Dermis blood vessel endothelial cell (primary cell): ENCODE data around the gene FCN1. TPM values are rescaled to one million over a fixed set of nuclear protein-coding genes. Genes with fewer than 3 reads are reported as not detected.
A peak's percentile ranks its signal among the peaks of the same experiment; 100 is the strongest.

Experiments
- DNase-seq: peaks from one replicate; pipeline ENCODE4 v3.0.0; 2010
- total RNA-seq: library from RNA; depleted of rRNA; stranded (reverse); fragments of >200 nt; gene quantifications from 2 replicates; pipeline ENCODE4 v1.2.3, GENCODE V29; 2014

Gene FCN1
- total RNA-seq, 1 donor from 2014 or later: not detected

DNA sequence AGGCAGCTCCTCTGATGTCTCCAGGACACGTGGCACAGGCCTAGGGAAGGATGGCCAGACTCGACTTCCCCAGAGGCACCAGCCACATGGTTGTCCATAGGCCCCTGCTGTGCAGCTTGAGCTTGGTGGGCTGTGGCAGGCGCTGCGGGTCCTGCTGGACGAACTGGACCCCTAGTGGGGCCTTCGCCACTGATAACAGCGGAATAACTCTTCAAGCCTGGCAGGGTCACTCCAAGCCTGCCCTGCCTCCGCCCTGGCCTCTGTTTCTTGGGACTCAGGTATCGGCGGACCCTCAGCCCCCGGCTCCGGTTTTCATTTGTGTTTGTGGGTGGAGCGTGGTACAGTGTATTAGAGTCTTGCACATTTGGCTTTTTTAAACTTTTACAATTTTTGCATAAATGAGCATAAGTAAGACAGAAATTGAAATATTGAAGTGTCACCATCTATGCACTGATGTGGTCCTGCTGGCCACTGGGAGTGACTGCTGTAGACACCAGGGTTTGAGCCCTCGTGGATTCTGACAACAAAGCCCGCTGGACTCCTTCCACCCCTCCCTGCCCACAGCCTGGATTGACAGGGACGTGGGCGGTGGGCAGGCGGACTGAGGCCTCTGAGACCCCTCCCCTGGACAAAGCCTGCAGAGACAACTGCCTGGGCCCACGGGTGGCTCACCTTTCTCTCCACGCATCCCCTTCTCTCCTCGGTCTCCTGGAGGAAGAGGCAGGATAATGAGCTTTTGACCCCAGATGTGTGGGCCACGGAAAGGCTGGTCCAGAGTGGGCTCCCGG is 3.8 kb downstream of the FCN1 start:
- no peak for DNase-seq

DNA sequence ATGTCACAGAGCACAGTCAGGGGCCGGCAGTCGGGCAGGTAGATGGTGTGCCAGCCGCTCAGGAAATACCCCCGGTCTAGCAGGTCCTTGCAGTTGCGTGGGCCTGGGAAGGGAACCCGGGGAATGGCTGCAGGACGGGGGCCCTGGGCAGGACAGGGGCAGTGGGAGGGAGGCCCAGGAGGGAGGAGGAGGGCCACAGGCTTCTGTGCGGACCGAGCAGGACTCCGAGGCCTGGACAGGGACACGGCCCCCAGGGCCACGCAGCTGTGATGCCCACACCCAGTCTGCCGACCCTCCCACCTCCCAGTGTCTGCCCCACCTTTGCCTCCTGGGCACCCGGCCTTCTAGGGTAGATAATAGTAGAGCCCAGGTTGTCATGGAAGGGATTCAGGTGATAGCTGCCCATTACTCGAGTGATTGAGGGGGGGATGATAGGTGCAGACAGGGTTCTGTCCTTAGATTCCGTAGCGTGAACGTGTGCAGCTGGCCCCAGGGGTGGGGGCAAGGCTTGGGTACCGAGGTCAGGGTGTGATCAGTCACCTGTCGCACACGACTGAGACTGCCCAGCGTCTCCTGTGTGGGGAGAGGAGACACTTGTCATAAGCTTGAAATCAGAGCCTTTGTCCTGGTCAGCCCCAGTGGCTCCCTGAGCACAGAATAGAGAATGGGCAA is 4.5 kb downstream of the FCN1 start:
- no peak for DNase-seq

DNA sequence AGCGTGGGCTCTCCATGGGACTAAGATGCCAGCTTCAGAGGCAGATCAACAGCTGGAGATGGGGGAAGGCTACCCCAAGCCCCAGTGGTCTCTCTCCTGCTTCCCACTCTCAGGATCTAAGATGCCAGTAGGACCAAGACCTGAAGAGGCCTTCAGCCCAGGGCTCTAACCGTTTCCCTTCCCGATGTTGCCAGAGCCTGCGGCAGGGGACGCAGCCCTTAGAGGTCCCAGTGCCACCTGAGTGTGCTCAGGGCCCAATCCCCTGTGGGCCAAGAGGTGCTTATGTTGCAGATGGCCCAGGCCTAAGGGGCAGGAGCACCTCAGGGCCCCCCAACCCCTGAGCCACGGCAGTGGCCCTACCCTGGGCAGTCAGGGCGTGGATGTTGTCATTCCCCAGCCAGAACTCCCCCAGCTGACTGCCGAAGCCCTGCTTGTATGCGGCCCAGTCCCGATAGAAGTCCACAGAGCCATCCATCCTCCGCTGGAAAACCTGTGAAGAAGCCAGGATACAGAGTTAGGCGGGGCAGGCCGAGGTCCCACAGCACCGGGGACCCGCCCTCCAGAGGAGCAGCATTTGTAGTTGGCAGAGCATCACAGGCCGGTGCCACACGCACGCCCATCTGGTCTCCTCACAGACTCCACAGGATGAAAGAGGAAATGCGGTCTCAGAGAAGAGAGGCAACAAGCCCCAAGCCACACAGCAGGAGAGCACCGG is 5.4 kb downstream of the FCN1 start:
- no peak for DNase-seq

DNA sequence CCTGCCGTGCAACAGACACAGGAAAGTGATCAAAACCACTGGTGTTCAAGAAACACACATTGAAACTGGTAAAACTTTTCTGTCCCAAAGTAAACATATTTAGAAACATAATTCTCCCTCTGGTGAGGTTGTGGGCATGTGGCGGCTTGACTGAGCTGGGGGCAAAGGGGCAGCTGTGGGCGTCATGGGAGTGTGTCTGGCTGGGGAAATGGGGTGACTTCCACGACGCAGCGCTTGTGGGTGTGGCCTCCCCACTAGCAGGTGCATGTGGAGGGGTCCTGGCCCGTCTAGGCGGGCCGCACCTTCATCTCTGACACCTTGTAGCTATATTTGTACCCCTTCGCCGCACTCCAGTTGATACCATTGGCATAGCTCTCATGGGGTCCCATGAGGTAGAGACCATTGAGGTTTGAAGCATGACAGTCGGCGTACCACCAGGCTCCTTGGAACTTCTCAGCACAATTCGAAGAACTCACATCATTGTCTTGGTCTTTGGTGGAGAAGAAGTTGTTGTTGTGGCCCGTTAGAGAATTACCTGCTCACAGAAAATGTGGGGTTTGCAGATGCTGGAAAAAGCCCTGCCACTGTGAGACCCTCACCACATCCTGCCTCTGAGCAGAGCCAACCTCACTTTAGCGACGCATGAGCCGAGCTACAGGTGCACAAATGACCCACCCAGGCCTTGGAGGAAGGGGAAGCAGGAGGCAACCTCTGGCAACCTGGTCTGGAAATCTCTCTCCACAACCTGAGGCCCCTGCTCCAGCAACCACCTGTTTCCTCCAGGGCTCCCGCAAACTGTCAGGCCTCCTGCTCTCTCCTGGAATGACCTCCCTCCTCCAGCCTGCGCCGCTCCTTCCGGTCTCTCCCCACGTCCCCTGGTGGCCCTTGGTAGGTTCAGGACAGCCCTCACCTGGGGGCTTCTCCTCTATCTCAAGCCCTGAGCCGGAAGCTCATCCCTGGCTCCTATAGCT is 7.9 kb downstream of the FCN1 start:
- no peak for DNase-seq

DNA sequence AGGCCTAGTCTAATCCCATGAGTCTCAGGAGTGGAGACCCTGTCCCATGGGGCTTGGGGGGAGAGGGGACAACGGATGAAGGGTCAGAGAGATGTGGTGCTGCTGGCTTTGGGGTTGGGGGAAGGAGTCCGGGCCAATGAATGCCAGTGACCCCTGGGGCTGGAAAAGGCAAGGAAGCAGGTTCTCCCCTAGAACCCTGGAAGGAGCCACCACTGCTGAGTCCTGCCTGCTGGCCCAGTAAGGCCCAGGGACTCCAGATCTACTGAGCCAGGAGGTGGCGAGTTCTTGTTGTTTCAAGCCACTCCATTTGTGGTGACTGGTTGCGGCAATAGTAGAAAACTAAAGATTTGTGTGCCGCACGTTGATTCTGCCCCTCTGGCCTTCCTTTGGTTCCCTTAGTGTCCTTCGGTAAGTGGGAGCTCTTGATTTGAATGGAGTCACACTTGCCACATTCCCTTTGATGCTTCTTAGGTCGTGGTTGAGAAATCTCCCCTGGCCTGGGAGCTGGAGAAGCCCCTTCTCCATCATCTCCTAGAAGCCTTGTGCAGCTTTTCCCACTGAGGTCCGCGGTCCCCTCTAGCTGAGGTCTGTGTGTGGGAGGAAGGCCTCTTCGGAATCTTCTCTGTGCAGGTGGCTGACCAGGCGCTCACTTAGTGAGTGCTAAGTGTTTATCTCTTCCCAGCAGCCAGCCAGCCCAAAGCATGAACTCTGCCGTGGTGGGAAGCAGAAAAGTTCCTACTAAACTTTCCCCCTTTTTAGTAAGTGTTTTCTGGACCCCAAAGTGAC is 9.0 kb downstream of the FCN1 start:
- no peak for DNase-seq

DNA sequence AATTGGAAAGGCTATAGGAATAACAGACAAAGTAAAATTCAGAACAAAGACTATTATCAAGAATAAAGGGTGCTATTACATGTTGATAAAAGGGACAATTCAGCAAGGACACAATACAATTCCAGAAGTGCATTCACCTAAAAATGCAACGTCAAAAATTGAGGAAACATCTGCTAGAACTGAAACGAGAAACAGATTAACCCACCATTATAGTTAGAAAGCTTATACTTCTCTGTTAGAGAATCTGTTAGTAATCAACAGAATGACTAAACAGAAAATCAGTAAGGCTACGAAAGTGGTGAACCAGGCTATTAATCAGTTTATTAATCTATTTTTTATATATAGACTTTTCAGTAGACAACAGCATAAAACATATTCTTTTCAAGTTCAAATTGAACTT is 14.8 kb downstream of the FCN1 start:
- peak; percentile 14 for DNase-seq

DNA sequence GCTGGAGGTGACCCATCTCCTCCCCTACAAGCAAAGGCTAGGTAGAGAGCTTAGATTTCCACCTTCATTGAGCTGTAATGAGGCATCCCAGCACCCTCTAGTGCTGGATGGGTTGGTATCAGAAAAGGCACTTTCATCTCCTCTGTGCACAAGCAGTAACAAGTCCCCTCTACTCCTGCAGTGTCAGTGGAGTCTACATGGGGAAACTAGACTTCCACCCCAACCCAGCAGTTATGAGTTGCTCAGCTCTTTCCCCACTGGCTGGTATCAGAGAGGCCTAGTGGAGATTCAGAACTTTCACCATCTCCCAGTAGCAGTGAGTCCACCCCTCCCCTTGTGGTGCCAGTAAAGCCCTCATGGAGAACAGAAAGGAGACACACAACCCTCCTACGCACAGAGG is 17.9 kb downstream of the FCN1 start:
- peak; percentile 7 for DNase-seq

DNA sequence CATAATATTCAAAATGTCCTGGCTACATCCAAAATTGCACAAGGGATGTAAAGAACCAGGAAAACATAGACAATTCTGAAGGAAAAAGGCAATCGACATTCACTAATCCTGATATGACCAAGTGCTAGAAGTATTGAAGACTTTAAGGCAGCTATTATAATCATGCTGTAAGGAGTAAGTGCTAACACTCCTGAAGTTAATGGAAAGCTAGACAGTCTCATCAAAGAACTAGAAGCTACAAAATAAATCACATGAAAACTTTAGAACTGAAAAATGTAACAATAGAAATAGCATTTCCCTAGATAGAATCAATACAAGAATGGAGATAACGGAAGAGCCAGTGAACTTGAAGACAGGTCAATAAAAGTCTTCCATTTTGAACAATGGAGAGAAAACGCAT is 18.5 kb downstream of the FCN1 start:
- DNase-seq: no peak

DNA sequence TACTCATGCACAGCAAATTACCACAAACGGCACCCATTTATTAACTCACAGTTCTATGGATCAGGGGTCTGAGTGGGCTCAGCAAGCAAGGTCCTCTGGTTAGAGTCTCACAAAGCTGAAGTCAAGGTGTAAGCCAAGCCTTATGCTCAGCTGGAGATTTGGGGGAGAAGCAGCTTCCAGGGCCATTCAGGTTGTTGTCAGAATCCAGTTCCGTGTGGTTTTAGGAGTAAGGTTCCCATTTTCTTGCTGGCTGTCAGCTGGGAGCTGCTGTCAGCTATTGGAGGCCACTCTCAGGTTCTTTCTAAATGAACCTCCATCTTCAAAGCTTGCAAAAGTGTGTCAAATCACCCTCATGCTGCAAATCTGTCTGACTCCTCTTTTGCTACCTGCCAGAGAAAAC is 19.4 kb downstream of the FCN1 start:
- no peak for DNase-seq

DNA sequence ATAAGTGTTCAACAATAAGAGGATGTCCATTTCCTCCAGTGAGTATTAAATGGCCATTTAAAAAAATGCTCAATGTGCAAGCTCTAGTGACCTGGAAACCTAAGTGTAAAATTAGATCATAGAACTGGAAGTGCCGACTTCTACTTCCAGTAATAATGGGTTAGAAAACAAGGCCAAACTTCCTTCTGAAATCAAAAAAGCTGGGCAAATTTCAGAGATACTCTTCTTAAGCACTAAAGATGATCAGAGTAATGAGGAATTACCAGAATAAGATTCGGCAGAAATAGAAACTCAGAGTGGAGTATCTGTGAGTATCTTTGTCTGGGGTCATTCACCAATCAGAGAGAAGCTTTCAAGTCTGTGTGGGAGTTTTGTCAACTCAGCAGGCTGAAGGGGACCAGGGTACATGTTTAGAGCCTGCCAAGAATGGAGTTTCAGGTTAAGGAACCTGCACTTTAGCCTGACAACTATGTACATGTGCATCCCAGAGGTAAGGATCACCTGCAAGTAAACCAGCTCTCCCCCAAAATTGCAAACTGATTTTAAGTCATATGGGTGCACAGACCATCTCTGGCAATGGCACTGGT is 20.0 kb downstream of the FCN1 start:
- DNase-seq: peak; percentile 62

DNA sequence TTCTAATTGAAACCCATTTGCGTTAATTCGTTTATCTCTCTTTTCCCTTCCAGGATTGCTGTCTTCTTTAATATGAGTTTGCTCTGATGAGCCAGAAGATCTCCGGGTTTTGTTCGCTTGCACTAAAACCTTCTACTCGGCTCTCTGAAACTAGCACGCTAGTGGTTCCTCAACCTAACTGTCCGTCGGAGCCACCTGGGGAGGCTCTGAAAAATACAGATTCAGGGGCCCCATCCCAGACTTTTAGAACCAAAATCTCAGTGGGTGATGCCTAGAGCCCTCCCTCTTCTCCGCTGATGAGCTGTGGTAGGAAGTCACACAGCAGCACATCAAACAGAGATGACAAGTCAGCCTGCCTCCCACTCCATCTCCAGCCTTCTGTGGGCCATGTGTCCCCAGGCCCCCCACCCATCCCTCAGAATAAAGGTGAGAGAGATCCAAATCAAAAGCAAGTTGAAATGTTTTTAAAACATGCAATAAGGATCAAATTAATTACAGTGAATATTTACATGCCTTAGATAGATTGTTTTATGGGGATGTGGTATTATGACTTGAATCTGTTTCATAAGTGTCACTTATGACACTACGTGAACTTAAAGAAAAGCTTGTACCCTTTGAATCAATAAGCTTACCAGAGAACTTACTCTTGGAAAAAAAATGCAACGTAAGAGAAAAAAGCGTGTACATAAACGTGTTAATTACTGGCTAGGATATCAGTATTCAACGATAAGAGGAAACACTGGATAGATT is 20.7 kb downstream of the FCN1 start:
- no peak for DNase-seq

DNA sequence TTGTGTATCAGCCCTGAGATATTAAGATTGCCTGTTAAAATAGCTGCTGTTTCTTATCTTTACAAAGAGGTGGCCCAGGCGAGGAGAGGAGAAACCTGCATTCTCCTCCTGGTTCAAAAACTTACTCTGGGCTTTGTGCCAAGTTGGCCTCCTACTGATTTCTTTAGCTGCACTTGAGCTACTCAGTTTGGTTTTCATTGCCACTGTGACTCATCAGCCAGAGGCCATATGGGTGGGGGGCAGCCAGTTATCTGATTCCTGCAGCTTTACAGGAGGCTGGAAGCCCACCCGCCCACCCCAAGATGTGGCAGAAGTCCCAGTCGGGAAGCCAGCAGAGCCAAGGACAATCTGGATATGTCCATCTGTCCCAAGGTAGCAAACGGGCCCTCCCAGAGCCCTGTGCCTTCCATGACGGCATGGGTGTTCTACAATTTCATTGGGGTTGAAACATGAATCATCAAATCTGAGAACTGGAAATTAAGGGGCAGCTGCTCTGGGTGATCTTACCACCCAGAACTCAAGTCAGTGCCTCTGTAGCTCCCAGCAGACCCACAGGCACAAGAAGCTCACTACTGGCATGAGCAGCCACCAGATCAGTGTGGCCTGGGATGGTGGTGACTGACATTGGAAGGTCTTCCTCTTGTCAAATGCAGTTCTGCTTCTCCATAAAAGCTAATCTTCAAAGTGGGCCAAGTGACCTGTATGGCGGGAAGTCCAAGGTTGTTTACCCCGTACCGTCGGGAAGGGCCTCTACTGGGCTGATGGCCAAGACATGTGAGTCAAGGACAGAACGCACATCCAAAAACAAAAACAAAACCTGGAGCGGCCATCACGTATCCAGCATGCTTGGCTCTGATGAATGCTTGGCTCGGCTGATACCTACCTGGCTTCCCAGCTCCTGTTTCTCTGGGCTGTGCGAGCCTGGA is 21.5 kb downstream of the FCN1 start:
- DNase-seq: peak; percentile 88

DNA sequence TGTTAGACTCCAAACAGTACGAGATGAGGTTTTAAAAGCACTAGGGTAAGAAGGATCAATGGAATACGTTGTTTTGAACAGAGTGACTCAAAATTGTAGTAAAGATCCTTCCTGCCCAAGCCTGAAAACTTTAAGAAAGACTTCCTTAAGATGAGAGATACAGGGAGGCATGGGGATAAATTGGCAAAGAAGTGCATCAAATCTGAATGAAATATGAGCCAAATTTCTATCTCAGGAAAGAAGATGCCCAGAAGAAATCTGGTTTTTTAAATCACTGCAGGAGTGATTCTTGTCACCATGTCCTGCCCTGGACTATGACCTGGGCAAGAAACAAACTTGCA is 22.2 kb downstream of the FCN1 start:
- DNase-seq: peak; percentile 5

DNA sequence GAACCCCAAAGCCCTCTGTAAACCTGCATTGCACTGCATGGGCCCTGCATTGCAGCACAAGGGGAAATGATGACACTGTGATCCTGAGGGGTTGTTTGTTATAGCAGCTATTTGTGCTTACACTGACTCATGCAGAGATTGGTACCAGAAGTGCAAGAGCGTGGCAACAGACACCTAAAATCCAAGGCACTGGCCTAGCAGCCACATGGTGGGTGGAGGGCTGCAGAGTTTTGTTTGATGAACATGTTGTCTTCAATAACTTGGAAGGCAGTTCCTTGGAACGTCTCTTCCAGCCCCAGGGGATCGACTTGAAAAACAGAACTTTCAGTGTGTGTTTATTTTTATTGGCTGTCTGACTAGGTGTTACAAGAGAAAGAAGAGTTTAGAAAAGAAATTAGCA is 22.6 kb downstream of the FCN1 start:
- DNase-seq: no peak

DNA sequence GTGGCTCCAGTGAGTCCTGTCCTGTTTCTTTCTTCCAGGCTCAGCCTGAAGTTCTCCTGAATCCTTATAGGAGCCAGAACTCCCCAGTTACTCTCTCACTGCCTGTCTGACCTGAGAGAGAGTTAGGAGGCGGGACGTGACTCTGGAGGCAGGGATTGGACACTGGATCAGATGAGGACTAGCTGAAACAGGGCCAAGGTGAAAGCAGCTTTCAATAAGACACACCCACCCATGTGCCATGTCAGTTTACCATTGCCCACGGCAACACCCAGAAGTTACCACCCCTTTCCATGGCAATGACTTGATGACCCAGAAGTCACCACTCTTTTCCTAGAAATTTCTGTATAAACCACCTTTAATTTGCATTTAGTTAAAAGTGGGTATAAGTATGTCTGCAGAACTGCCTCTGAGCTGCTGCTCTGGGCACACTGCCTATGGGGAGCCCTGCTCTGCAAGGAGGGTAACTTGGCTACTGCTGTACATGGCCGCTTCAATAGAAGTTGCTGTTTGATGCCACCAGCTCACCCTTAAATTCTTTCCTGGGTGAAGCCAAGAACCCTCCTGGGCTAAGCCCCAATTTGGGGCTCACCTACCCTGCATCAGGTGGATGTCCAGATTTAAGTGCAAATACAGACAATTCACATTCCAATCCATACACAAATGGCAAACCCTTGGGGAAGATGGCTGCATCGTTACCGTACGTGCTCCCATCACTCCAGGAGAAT is 23.4 kb downstream of the FCN1 start:
- no peak for DNase-seq

DNA sequence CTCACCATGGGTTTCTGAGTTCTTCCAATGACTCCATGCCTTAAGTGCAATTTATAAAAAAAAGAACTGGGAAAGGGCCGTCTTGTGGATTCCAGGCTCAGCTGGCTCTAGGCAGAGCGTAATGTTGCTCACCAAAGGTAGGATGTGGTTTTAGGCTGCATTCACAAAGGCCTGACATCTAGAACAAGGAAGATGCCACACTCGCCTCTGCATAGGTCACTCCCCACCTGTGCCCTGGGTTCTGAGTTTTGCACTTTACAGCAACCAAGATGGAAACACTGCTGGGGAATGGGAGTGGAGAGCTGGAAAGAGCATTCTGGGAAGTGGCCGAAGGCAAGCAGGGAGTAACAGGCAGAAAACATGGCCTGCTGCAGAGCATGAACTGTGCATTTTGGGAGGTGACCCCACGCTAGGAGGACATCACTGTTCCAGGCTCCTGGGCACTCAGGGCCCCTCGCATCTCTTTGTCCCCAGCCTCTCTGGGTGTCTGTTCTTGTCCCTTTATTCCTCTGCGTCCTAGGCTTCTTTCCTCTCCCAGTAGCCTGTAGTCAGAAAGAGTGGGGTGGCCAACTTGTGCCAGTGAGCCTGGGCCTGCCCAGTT is 24.8 kb downstream of the FCN1 start:
- no peak for DNase-seq

DNA sequence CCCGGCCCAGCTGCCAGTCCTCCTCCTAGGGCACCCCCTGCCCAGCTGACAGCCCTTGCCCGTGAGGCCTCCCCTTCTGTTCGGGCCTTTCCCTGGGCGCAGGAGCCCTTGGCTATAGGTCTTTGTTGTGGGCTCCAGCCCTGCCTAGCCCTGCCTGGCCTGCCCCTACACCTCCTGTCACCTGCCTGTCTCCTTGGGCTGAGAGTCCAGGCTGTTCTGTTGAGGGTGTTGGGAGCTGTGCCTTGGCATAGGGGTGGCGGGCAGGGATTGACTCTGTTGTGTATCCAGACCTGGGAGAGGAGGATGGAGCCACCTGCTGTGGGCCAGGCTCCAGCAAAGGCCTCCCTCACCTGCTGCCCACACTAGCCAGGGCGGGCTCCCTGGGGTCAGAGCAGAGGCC is 25.5 kb downstream of the FCN1 start:
- no peak for DNase-seq

DNA sequence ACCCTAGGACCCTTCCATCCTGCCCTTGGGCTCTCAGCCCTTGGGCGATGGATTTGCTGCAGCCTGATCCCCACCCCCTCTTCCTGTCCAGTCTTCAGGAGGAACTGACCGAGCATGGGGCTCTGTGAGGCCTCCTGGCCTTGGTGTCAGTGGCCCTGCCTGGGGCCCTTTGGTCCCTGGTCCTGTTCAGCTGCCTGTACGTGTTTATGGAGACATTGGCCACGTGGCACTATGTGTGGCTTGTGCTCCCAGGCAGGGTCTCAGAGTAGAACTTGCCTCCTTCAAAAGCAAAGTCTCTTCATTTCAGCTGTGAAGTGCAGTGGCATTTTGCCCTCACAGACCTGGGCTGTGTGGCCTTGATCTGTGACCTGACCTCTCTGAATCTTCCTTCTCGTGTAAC is 26.0 kb downstream of the FCN1 start:
- no peak for DNase-seq
